DOHH2 (cell line): ENCODE data around the gene DOCK10.

Experiments used
- EZH2phosphoT487 ChIP-seq: fragments of 200-600 bp; sonication (generic); IDR thresholded peaks from 2 replicates; pipeline ENCODE4 v1.6.1; 2017; ENCODE audit warnings: borderline replicate concordance, mild to moderate bottlenecking, antibody characterized with exemption, low read length, moderate library complexity, mixed read lengths
- TF ChIP-seq, protein P1 (sequence below): fragments of 200-600 bp; sonication (generic); IDR thresholded peaks from one replicate; pipeline ENCODE4 v1.5.1; 2014; ENCODE audit warnings: antibody characterized with exemption, mild to moderate bottlenecking, low read depth, low read length; ENCODE audit not compliant: poor library complexity, severe bottlenecking

DNA sequence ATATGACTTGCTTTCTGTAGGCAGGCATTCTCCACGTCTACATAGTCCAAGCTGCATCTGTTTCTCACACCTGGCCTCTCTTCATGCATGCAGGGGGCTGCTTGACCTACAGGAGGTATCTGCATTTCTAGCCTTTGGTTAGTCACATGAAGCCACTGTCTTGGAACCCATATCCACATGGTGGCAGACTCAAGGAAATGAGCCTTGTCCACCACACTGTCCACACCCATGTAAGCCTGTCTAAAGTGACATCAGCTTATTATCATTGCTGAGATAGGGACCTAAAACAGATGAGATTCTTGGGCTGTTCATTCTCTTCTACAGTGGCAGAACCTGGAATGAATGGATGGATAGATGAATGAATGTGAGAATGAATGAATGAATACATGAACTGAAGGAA lies 160.4 kb downstream of the DOCK10 start:
- TF ChIP-seq, protein P1, sequence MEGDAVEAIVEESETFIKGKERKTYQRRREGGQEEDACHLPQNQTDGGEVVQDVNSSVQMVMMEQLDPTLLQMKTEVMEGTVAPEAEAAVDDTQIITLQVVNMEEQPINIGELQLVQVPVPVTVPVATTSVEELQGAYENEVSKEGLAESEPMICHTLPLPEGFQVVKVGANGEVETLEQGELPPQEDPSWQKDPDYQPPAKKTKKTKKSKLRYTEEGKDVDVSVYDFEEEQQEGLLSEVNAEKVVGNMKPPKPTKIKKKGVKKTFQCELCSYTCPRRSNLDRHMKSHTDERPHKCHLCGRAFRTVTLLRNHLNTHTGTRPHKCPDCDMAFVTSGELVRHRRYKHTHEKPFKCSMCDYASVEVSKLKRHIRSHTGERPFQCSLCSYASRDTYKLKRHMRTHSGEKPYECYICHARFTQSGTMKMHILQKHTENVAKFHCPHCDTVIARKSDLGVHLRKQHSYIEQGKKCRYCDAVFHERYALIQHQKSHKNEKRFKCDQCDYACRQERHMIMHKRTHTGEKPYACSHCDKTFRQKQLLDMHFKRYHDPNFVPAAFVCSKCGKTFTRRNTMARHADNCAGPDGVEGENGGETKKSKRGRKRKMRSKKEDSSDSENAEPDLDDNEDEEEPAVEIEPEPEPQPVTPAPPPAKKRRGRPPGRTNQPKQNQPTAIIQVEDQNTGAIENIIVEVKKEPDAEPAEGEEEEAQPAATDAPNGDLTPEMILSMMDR: no peak
- no peak for TF ChIP-seq EZH2phosphoT487
